ENCODE measurements around the gene EPHB3. TPM values are rescaled to one million over a fixed set of nuclear protein-coding genes. Genes with fewer than 3 reads are reported as not detected.

EPHB3 gene
- total RNA-seq, 3 donors from 2014 or later (not counting 1 experiment from before 2014, with no cell fraction given) = not detected

- Mint-ChIP-seq H3K4me1 (peaks cover 8 to 9% of the 10 kb centered on the region in 2 donors), H3K9me3 (no peaks in the 10 kb centered on the region), H3K4me3 (no peak overlapping the region), H3K36me3 (no peaks in the 10 kb centered on the region), H3K27ac (no peak overlapping the region), H3K27me3 (ENCODE audit: low read depth in 2 of 2) (peaks cover 34 to 44% of the 10 kb centered on the region in 2 donors)
- Histone ChIP-seq H3K27me3 (ENCODE audit: control insufficient read depth, insufficient read depth, low read length) (peaks cover 5% of the 10 kb centered on the region), H3K9me3 (ENCODE audit: control insufficient read depth, insufficient read depth, low read length) (no peaks in the 10 kb centered on the region), H3K36me3 (ENCODE audit: control insufficient read depth, insufficient read depth, low read length) (no peaks in the 10 kb centered on the region), H3K4me3 (ENCODE audit: low read length) (no peak overlapping the region), H3K4me1 (ENCODE audit: control insufficient read depth, insufficient read depth, low read length) (peaks cover 6% of the 10 kb centered on the region), H3K27ac (ENCODE audit: low read length) (no peak overlapping the region)
- intact Hi-C loops (cut with micrococcal nuclease) = loop anchor here (10.0 kb wide), 1 partner anchor 125 kb away; no protein-coding TSS in a partner anchor
- no peak for TF ChIP-seq CTCF (IDR thresholded peaks at IDR 0.05)
- ATAC-seq = no peak
- no peak for DNase-seq
- 87% methylated on average over 16 of the region's 16 CpGs for WGBS (ENCODE audit: insufficient coverage)
Measured at GRCh38 chr3:184539801-184540435, 21.7 kb upstream of the EPHB3 start.

DNA sequence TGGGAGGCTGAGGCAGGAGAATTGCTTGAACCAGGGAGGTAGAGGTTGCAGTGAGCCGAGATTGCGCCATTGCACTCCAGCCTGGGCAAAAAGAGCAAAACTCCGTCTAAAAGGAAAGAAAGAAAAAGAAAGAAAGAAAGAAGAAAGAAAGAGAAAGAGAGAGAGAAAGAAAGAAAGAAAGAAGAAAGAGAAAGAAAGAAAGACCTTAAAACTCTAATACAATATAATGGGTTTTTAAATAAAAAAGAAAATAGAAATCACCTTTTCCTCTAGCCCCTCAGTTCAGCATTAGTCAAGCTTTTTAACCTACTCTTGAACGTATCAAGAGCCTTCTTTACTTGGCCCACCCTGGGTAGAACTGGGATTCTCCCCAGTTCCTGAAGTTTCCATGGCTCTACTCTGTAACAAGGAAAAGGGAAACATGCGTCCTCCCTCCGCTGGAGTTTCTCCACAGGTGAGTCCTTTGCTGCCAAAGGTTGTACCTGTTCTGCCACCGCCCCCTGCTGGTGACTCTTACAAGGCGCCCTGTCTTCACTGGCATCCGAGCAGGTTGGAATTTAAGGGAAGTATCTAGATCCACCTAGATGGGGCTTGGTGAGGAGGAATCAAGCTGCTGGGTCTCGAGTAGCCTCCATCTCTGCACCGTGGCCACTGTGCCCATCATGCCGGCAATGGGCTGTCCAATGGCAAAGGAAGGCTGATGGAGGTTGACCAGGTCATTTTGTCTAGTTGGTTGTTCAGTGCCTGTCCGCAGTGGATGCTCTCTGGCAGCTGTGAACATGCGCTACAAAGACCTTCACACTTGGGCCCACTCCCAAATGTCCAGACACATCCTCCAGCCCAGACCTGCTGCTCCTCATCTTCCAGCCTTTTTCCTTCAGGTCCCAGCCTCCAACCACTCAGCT is 20.6 kb upstream of the EPHB3 start:
- no peak overlapping the region for H3K27ac Mint-ChIP-seq
- Histone ChIP-seq H3K27ac (ENCODE audit: low read length) (no peak overlapping the region), H3K27me3 (ENCODE audit: control insufficient read depth, insufficient read depth, low read length) (peaks cover 5% of the 10 kb centered on the region), H3K9me3 (ENCODE audit: control insufficient read depth, insufficient read depth, low read length) (no peaks in the 10 kb centered on the region), H3K4me3 (ENCODE audit: low read length) (no peak overlapping the region), H3K36me3 (ENCODE audit: control insufficient read depth, insufficient read depth, low read length) (no peaks in the 10 kb centered on the region), H3K4me1 (ENCODE audit: control insufficient read depth, insufficient read depth, low read length) (peaks cover 9% of the 10 kb centered on the region)
- peaks cover 8 to 9% of the 10 kb centered on the region in 2 donors for H3K4me1 Mint-ChIP-seq
- 39% methylated on average over 14 of the region's 14 CpGs for WGBS (ENCODE audit: insufficient coverage)
- TF ChIP-seq CTCF (IDR thresholded peaks at IDR 0.05) = peak; percentile 65
- ATAC-seq (peak in 2 of 3 donors; percentile 57 to 61), DNase-seq (peak; percentile 41 to 86)
- no peaks in the 10 kb centered on the region for H3K9me3 Mint-ChIP-seq
- H3K4me3 Mint-ChIP-seq = no peak overlapping the region
- peaks cover 37 to 55% of the 10 kb centered on the region in 2 donors for H3K27me3 Mint-ChIP-seq (ENCODE audit: low read depth in 2 of 2)
- no peaks in the 10 kb centered on the region for H3K36me3 Mint-ChIP-seq
- intact Hi-C loops (cut with micrococcal nuclease) = loop anchor here (10.0 kb wide), 1 partner anchor 126 kb away; no protein-coding TSS in a partner anchor

DNA sequence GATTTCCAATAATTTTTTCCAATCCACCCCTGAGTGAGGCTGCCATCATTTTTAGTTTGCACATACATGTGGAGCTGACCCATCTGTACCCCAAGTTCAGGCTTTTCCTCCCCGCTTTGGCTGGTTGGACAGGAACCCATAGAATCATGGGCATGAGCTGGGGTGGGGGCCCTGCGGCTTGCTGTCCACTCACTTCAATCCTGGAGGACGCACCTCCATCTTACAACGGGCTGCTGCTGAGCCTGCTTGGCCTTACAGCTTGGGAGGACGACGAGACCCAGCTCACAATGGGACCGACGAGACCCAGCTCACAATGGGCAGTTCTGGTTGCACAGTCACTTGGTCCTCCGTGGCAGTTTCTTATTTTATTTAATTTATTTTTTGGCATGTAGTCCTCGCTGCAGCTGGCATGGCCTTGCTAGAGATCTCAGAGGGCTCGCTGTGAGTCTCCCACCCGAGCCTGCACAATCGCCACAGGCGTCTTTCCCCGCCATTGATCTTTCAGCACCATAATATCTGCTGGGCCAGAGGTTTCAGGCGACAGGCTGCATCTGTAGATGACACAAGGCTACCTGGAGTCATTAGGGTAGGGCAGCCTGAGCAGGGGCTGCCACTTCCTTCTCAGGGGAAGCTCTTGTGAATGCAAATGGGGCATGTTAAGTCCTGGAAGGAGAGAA is 19.6 kb upstream of the EPHB3 start:
- Histone ChIP-seq H3K27me3 (ENCODE audit: control insufficient read depth, insufficient read depth, low read length) (peaks cover 5% of the 10 kb centered on the region), H3K4me1 (ENCODE audit: control insufficient read depth, insufficient read depth, low read length) (peaks cover 9% of the 10 kb centered on the region), H3K27ac (ENCODE audit: low read length) (no peak overlapping the region), H3K36me3 (ENCODE audit: control insufficient read depth, insufficient read depth, low read length) (no peaks in the 10 kb centered on the region), H3K4me3 (ENCODE audit: low read length) (no peak overlapping the region), H3K9me3 (ENCODE audit: control insufficient read depth, insufficient read depth, low read length) (no peaks in the 10 kb centered on the region)
- no peaks in the 10 kb centered on the region for H3K36me3 Mint-ChIP-seq
- no peak overlapping the region for H3K27ac Mint-ChIP-seq
- no peak overlapping the region for H3K4me3 Mint-ChIP-seq
- no peak for ATAC-seq
- H3K9me3 Mint-ChIP-seq = no peaks in the 10 kb centered on the region
- no peak for DNase-seq
- TF ChIP-seq CTCF (IDR thresholded peaks at IDR 0.05) = no peak
- intact Hi-C loops (cut with micrococcal nuclease) = loop anchor here (10.0 kb wide), 1 partner anchor 127 kb away; no protein-coding TSS in a partner anchor
- 87% methylated on average over 16 of the region's 16 CpGs for WGBS (ENCODE audit: insufficient coverage)
- H3K4me1 Mint-ChIP-seq = peaks cover 8 to 9% of the 10 kb centered on the region in 2 donors
- H3K27me3 Mint-ChIP-seq (ENCODE audit: low read depth in 2 of 2) = peaks cover 42 to 60% of the 10 kb centered on the region in 2 donors
